ENCODE results near the gene TBCD.

Gene TBCD

DNA sequence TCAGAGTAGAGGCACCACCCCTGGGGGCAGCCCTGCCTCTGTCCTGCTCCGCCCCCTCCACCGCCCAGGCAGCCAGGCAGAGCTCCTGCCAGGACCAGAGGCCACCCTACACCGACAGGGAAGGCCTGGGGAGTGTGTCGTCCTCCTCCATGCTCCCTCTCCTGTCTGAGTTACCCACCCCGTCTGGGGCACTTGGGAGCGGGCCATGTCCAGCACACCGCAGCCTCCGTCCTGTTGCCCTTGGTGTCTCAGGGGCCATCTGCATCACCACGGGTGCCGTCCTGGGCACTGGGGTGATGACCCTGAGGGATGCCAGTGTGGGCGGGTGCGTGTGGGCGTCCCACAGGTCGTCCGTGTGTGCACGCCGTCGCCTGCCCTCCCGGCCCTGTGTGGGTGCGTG, 153.3 kb downstream of the TBCD start:
- Histone ChIP-seq H3K27ac (ENCODE audit: low read length) (no peak overlapping the region), H3K4me2 (ENCODE audit: low read length) (no peak overlapping the region), H2AFZ (ENCODE audit: low read depth, low read length) (no peak overlapping the region), H3K9ac (ENCODE audit: low read length) (no peak overlapping the region), H3K36me3 (replicated peaks; ENCODE audit: low read depth, low read length) (no peaks in the 10 kb centered on the region), H3K4me1 (ENCODE audit: low read length) (no peaks in the 10 kb centered on the region), H4K20me1 (ENCODE audit: insufficient read depth, low read length) (no peaks in the 10 kb centered on the region), H3K9me3 (ENCODE audit: insufficient read depth, low read length) (no peaks in the 10 kb centered on the region), H3K27me3 (ENCODE audit: low read depth, low read length) (no peaks in the 10 kb centered on the region), H3K79me2 (ENCODE audit: low read length) (no peaks in the 10 kb centered on the region), H3K4me3 (ENCODE audit: low read length) (no peak overlapping the region)
- TF ChIP-seq, protein P1, sequence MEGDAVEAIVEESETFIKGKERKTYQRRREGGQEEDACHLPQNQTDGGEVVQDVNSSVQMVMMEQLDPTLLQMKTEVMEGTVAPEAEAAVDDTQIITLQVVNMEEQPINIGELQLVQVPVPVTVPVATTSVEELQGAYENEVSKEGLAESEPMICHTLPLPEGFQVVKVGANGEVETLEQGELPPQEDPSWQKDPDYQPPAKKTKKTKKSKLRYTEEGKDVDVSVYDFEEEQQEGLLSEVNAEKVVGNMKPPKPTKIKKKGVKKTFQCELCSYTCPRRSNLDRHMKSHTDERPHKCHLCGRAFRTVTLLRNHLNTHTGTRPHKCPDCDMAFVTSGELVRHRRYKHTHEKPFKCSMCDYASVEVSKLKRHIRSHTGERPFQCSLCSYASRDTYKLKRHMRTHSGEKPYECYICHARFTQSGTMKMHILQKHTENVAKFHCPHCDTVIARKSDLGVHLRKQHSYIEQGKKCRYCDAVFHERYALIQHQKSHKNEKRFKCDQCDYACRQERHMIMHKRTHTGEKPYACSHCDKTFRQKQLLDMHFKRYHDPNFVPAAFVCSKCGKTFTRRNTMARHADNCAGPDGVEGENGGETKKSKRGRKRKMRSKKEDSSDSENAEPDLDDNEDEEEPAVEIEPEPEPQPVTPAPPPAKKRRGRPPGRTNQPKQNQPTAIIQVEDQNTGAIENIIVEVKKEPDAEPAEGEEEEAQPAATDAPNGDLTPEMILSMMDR (IDR thresholded peaks at IDR 0.05; ENCODE audit: low read depth, low read length) = no peak
- TF ChIP-seq EZH2phosphoT487 (IDR thresholded peaks at IDR 0.05; ENCODE audit: low read depth) = no peak

DNA sequence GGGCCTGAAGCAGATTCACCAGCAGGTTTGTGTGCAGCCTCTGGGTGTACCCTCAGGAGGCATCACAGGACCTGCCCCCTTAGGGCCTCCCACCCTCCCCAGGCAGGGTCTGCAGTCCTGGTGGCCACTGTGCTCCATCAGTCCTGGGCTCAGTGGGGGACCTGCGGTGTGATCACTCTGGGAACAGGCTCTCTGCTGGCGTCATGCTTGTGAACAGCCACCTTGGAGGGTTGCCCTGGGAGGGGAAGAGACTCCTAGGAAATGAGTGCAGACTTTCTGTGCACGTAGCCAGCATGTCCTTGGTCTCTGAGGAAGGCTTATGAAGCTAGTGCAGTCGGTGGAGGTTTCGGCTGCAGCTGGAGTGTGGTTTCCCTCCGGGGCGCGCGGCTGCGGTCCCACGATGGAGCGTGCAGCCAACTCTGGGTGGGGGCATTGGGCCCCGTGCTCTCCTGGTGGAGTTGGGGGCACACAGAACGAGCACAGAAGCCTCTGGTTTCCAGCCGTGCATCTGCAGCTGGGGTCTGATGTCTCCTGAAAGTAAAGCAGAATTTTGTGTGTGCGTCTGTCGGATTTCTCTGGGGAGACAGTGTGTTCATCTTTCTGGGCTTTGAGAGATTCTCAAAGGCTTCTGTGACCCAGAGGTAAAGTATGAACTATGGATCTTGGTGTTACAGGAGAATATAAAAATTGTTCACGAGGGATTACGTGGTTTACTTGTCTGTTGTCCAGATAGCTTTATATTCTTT, 156.1 kb downstream of the TBCD start:
- Histone ChIP-seq H3K27ac (ENCODE audit: low read length) (no peak overlapping the region), H3K4me1 (ENCODE audit: low read length) (peaks cover 19% of the 10 kb centered on the region), H3K9ac (ENCODE audit: low read length) (no peak overlapping the region), H3K4me3 (ENCODE audit: low read length) (no peak overlapping the region), H3K79me2 (ENCODE audit: low read length) (no peaks in the 10 kb centered on the region), H3K36me3 (replicated peaks; ENCODE audit: low read depth, low read length) (peaks cover 2% of the 10 kb centered on the region), H3K27me3 (ENCODE audit: low read depth, low read length) (no peaks in the 10 kb centered on the region), H2AFZ (ENCODE audit: low read depth, low read length) (no peak overlapping the region), H3K4me2 (ENCODE audit: low read length) (no peak overlapping the region), H3K9me3 (ENCODE audit: insufficient read depth, low read length) (no peaks in the 10 kb centered on the region), H4K20me1 (ENCODE audit: insufficient read depth, low read length) (peaks cover 2% of the 10 kb centered on the region; the same call in 1 of the 2 replicates)
- TF ChIP-seq, protein P1 (IDR thresholded peaks at IDR 0.05; ENCODE audit: low read depth, low read length) = no peak
- no peak for TF ChIP-seq EZH2phosphoT487 (IDR thresholded peaks at IDR 0.05; ENCODE audit: low read depth)

DNA sequence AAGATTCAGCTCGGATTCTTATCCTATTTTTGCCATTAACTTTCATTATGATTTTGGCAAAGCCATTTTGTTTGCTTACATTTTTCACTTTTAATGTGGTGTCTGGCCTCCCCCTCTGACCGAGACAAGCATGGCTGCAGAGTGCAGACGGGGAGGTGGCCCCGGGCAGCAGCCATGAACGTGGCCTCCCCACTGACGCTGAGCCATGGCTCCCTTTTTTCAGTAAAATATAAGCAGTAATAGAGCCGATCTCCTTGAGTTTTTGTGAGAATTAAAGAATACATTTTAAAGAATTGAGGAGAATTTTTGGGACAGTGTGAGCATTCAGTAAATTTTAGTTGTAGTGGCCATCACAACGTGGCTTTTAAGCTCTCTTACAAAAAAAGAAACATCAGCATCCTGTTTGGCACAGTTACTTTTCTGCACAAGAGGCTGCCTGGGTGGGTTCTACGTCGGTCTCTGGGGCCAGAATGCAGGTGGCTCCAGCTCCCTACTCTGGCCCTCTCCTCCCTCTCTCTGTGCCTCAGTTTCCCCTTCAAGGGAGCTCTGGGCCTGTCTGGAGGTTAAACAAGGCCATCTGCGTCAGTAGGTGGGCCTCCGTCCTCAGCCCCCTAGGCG, 156.8 kb downstream of the TBCD start:
- H3K4me1 ChIP-seq (ENCODE audit: low read length) = peaks cover 20% of the 10 kb centered on the region
- H3K27ac ChIP-seq (ENCODE audit: low read length) = no peak overlapping the region
- H3K36me3 ChIP-seq (replicated peaks; ENCODE audit: low read depth, low read length) = peaks cover 9% of the 10 kb centered on the region
- no peak overlapping the region for H3K4me3 ChIP-seq (ENCODE audit: low read length)
- H4K20me1 ChIP-seq (ENCODE audit: insufficient read depth, low read length) = peaks cover 2% of the 10 kb centered on the region; the same call in 1 of the 2 replicates
- no peak overlapping the region for H3K9ac ChIP-seq (ENCODE audit: low read length)
- TF ChIP-seq EZH2phosphoT487 (IDR thresholded peaks at IDR 0.05; ENCODE audit: low read depth) = no peak
- TF ChIP-seq, protein P1 (IDR thresholded peaks at IDR 0.05; ENCODE audit: low read depth, low read length) = no peak
- H2AFZ ChIP-seq (ENCODE audit: low read depth, low read length) = no peak overlapping the region
- no peaks in the 10 kb centered on the region for H3K27me3 ChIP-seq (ENCODE audit: low read depth, low read length)
- H3K4me2 ChIP-seq (ENCODE audit: low read length) = no peak overlapping the region
- H3K9me3 ChIP-seq (ENCODE audit: insufficient read depth, low read length) = no peaks in the 10 kb centered on the region
- no peaks in the 10 kb centered on the region for H3K79me2 ChIP-seq (ENCODE audit: low read length)

DNA sequence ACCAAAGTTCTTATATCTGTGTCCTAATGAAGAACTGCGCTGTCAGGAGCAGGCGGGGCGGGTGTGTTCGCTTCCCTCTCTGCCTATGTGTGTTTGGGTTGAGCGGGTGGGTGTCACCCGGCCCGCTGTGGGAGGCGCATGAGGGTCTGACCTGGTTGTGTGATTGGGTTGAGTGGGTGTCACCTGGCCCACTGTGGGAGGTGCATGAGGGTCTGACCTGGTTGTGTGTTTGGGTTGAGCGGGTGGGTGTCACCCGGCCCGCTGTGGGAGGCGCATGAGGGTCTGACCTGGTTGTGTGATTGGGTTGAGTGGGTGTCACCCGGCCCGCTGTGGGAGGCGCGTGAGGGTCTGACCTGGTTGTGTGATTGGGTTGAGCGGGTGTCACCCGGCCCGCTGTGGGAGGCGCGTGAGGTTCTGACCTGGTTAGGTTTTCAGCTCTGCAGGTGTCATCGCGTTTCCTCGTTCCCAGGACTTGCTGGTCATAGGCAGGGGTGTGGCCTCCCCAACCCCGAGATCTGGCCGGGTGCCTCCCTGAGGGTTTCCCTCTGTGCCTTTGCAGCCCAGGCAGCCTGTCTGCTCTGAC, 157.5 kb downstream of the TBCD start:
- TF ChIP-seq EZH2phosphoT487 (IDR thresholded peaks at IDR 0.05; ENCODE audit: low read depth) = no peak
- H2AFZ ChIP-seq (ENCODE audit: low read depth, low read length) = no peak overlapping the region
- no peak overlapping the region for H3K4me2 ChIP-seq (ENCODE audit: low read length)
- no peaks in the 10 kb centered on the region for H3K27me3 ChIP-seq (ENCODE audit: low read depth, low read length)
- peaks cover 2% of the 10 kb centered on the region; the same call in 1 of the 2 replicates for H4K20me1 ChIP-seq (ENCODE audit: insufficient read depth, low read length)
- no peak overlapping the region for H3K4me3 ChIP-seq (ENCODE audit: low read length)
- H3K79me2 ChIP-seq (ENCODE audit: low read length) = no peaks in the 10 kb centered on the region
- H3K4me1 ChIP-seq (ENCODE audit: low read length) = peaks cover 25% of the 10 kb centered on the region
- H3K9me3 ChIP-seq (ENCODE audit: insufficient read depth, low read length) = no peaks in the 10 kb centered on the region
- H3K36me3 ChIP-seq (replicated peaks; ENCODE audit: low read depth, low read length) = peaks cover 10% of the 10 kb centered on the region
- no peak overlapping the region for H3K9ac ChIP-seq (ENCODE audit: low read length)
- H3K27ac ChIP-seq (ENCODE audit: low read length) = no peak overlapping the region

Data from OCI-LY3 (cell line).